Activated CD4-positive, alpha-beta T cell treated with anti-CD3 and anti-CD28 coated beads for 1 hour (primary cell): Measurements from ENCODE around the gene GPC1.
"Not testable (repeated sequence)": the region's sequence is repeated elsewhere in the genome, so short reads cannot be mapped to it uniquely, and the experiment has no call there.

Experiments
- DNase-seq: peaks from one replicate; pipeline ENCODE4 v3.0.0-alpha.2; 2020

Gene GPC1, protein sequence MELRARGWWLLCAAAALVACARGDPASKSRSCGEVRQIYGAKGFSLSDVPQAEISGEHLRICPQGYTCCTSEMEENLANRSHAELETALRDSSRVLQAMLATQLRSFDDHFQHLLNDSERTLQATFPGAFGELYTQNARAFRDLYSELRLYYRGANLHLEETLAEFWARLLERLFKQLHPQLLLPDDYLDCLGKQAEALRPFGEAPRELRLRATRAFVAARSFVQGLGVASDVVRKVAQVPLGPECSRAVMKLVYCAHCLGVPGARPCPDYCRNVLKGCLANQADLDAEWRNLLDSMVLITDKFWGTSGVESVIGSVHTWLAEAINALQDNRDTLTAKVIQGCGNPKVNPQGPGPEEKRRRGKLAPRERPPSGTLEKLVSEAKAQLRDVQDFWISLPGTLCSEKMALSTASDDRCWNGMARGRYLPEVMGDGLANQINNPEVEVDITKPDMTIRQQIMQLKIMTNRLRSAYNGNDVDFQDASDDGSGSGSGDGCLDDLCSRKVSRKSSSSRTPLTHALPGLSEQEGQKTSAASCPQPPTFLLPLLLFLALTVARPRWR

DNA sequence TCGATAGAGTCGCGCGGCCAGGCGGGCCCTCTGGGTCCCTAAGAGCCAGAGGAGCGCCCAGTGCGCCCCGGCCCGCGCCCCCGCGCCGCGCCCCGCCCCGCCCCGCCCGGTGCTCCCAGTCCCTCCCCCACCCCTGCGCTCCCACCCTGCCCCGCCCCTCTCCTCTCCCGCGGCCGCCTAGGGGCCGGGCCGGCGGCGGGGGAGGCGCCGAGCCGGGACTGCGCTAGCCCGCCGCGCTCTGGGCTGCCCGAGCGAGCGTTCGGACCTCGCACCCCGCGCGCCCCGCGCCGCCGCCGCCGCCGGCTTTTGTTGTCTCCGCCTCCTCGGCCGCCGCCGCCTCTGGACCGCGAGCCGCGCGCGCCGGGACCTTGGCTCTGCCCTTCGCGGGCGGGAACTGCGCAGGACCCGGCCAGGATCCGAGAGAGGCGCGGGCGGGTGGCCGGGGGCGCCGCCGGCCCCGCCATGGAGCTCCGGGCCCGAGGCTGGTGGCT lies at the start of gene GPC1:
Gene GPC1, plus strand, starts transcription at position 207 of the 491 bp plus-strand sequence. Its CDS starts 256 bp downstream, at position 463.
- DNase-seq = no peak

DNA sequence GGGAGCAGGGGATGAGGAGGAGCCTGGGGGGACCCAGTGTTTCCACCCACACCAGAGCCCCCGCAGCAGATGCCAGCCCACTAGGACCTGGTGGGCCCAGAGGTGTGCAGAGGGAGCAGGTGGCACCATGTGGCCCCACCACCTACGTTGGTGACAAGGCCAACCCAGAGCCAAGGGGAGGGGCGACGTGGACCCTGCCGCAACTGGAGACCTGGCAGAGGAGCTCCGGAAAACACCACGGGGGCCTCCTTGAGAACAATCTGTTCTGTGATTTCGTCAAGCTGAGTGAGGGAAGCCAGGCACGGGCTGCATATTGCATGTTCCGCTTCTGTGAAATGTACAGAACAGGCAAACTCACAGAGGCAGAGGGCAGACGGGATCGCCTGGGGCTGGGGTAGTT lies 49.1 kb upstream of the GPC1 start:
- DNase-seq = no peak

DNA sequence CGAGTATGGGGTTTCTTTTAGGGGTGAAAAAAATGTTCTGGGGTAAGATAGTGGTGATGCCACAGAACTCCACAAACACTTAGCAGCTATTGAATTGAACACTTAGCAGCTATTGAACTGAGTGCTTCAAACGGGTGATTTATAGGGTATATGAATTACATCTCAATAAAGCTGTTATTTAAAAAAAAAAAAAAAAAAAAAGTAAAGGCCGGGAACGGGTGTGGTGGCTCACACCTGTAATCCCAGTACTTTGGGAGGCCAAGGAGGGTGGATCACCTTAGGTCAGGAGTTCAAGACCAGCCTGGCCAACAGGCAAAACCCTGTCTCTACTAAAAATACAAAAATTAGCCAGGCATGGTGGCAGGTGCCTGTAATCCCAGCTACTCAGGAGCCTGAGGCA lies 48.7 kb upstream of the GPC1 start:
- DNase-seq = not testable (repeated sequence)

DNA sequence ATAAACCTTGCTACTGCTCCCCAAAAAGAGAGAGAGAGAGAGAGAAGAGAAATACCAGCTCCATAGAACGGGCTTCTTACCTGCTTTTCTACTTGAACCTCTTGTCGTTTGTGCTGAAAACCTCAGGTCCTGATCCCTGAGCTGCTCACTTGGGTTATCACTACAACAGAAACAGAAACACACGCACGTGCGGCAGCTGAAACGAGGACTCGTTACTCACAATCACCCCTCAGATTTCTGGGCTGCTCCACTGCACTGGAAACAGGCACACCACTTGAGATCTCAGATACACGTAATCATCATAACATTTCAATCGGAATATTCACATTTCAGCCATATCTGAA lies 48.2 kb upstream of the GPC1 start:
- no peak for DNase-seq

DNA sequence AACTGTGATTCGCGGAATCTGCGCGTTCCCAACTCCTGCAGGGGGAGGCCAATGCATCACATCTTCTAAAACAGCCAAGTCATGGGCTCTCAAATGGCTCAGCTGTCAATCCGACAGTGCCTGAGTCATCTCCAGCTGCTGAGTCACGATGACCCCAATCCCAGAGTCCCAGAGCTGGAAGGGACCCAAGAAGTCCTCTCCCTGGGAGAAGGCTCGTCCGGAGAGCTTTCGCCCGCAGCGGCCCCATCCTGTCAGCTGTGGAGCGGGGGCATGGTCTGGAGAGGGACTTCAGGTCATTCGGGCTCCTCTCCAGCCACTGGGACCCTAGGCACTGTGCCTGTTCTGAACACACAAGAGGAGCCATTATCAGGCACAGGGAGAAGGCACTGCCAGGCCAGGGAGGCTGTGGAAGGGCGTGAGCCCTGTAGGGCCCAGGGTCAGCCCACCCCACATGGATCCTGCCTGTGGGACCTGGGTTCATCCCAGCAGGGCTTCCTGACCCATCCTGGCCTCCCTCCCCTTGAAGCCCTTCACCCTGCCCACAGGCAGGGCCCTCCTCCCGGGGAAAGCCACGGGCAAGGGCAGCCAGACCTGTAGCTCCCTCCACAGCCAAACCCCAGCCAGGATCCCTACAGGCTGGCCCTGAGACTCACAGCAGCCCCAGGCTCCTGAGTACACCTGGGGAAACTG lies 47.6 kb upstream of the GPC1 start:
- DNase-seq = no peak

DNA sequence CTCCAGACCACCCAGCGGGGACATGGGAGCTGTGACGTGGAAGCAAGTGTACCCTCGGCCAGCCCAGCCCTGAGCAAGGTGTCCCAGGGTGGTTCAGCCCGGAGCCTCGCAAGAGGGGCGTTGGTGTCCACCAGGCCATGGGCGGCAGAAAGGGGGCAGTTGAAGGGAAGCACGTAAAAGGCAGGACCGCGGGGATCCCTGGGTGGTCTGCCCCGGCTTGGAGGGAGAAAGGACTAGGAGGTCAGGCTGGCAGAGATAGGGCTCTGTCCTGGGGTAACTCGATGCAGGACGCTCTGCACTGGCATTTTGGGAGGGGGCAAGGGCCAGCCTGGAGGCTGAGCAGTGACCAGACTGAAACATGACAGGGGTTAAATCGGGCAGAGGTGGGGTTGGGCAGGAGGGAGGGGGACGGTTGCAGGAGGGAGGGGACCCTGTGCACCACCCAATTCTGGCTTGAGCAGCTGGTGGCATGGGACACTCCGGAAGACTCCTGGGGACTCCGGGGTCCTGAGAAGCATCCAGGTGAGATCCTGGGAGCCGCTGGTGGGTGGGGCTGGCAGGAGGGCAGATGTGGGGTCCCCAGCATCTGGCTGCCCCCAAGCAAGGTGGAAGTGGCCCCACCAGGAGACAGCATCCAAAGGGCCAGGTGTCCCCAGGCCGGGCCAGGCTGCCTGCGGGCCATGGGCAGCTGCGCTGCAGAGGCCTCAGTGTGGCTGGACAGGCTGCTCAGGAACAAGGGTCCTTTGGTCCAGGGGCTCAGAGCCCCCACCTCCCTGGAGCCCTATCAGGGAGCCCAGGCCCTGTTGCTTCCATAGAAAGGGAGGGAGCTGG lies 46.8 kb upstream of the GPC1 start:
- DNase-seq = no peak

DNA sequence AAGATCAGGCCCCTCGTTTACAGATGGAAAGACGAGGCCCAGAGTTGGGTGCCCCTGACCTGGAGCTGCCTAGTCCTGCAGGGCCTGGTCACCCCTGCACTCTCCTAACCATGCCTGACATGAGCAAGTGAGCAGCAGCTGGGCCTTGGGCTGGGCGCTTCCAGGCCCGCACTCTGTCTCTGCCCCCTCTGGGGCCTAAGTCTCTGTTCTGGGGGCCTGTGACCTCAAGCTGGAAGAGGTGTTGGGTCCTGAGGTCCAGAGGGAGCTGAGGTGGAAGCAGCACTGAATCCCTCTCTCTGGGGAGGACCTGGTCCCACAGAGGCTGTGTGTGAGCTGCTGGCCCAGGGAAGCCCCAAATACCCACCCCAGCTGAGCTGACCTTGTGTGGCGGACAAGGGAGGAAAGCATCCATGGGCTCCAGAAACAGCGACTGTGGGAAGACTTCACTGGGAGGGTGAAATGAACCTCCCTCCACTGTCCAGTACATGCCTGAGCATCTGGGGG lies 46.1 kb upstream of the GPC1 start:
- no peak for DNase-seq

DNA sequence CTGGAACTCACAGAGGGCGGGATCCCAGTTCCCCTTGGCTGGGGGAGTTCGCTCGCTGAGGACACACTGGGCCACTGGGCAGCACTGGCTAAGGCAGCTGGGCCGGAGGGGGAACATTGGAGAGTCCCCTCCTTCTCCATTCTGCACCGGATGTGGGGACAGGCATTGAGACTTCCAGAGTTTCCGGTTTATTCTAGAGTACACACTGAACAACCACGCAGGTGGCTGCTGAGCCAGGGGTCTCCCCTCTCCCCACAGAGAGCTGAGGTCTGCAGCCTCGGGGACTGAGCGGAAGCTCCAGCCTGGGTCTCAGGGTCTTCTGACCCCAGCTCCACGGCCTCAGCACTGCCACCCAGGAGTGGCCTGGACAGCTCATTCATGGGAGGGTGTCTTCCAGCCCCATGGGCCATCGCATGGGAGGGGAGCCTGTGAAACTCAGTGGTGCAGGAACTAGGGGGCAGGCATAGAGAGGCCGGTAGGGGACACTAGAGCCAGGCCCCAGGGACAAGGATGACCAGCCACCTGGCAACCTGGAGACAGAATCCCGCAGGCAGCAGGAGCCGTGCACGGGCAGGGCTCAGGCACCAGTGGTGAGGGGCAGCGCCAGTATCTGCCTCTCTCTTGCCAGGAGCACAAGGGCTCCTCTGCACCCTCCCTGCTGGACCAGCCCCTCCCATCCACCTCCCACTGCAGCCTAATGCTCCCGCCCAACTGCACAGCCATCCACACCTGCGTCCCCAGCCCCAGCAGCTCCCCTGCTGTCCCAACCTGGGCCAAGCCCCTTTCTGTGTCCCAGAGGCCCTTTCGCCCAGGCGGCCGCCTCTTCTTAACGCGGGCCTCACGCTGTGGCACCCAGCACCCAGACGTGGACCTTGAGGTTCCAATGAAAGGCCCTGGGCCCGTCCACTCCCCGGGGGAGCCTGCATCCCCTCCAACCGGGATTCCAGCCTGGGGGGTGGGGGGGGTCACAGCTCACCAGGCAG lies 45.1 kb upstream of the GPC1 start:
- DNase-seq = no peak

DNA sequence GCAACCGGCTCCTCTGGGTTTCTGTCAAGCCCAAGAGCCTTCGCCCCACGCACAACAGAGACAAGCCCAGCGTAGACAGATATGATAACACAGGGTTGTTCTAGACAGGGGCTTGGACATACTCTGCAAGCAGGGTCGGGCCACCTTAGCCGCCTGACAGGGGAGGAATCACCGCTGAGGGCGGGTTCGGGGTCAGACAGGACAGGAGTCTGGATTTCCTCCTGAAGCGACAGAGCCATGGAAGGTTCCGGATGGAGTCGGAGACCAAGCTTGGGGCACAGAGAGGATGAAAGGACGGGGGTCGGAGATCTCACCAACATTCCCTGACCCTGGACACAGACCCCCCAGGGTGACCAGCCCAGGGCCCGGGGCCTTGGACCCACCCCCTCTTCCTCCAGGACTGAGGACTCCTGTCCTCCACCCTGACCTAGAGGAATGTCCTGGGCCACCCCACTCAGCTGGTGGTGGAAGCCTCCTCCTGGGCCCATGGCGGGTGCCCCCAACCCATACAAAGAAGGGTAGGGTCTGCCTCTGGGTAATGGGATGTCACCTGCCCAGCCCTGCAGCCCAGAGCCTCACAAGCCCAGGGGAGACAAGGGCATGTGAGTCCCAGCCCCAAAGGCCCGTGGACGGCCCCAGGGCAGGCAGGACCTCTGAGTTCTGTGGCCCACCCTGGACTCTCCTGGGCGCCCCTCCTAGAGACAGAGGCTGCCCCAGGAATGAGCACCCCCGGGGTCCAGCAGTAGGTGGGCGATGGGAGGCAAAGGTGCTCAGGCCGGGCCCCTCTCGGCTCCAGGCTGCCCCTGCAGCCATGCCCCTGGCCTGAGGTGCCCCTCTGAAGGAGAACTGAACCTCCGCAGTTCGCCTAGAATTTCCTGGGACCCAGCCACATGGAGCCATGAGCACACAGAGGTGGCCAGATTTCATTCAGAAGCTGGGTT lies 44.1 kb upstream of the GPC1 start:
- DNase-seq = no peak

DNA sequence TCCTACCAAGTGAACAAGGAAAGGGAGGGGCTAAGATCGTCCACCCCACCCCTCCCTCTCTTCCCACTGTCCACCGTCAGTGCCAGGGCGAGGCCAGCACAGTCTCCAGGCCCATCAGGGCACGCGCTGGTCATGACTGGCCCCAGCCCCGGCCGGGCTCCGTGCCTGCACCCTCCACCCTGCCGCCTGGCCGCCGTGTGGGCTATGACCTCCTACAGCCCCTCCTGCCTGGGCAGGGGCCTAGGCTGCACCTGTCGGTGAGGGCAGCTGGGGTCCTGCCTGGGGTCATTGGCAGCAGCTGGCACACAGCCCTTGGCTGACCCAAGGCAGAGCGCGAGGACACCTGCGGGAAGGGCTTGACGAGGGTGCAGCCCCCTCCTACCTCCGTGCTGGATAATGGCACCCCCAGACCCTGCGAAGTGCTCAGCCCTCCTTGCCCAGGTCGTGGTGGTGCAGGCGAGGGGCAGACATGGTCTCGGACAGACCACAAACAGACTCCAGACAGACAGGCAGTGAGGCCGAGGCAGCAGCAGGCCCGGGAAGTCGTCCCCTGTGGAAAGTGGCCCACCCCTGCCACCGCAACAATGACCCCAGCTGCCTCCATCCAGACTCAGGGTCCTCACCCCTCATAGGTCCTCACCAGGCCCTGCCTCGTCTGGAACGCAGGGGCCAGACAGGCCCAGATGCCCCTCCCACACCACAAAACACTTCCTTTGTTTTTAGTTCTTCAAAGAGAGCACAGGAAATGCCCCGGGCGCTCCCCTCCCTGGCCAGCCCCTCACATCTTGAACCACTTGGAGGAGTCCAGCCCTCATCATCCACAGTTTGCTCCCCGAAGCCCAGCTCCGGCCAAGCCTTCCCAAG lies 43.1 kb upstream of the GPC1 start:
- no peak for DNase-seq

DNA sequence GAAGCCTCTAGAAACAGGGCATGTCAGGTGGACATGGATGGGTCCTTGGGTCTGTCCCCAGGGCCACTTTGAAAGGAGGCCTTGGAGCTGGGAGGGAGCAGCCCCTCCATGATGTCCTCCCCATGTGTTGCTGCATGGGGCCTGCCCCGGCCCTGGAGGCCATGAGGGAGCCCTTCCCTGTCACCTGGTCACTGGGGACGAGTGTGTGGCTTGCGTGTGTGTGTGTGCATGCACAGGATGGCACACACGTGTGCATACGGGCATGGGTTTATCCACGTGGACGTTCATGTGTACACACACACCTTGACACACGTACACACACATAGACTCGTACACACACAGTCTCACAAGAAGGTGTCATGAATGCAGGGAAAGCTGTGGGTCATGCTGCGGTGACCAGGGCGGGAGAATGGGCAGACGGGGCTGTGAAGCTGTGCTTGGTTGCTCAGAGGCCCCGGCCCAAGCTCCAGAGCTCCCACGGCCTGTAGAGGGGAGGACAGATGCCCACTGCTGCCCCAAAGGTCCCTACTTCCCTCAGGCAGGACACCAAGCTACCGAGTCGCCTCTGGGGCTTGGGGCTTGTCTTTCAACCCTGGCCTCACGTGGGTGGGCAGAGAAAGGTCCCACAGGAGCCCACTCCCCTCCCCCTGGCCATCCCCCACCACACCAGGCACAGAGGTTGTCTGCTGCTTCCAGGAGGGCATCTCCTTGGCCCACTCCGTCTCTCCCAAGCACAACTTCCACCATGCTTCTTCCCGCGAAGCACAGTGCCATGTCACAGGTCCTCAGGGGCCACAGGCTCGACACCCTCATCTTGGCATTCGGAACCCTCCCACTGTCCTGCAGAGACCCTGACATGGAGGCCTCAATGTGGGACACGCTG lies 42.3 kb upstream of the GPC1 start:
- no peak for DNase-seq

DNA sequence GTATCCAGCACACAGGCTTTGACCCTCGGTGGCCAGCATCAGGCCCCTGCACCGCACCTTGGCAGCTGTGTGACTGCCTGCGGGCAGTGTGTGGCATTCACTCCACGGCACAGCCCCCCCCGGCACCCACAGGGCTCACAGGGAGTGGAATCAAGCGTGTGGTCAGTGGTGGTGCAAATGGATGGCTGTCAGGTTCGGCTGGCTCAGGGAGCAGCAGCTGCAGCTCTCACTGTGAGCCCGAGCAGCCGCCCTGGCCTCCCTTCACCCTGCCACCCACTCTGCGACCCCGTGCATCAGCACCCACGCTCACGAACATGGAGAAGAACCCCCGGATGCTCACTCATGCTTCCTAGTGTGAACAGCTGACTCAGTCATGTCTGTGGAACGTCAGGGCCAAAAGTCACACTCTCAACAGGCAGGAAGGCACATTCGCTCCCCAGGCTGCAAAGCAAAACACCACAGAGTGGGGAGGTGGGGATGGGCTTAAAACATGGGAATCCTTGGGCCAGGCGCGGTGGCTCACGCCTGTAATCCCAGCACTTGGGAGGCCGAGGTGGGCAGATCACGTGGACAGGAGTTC lies 41.5 kb upstream of the GPC1 start:
- DNase-seq = no peak

DNA sequence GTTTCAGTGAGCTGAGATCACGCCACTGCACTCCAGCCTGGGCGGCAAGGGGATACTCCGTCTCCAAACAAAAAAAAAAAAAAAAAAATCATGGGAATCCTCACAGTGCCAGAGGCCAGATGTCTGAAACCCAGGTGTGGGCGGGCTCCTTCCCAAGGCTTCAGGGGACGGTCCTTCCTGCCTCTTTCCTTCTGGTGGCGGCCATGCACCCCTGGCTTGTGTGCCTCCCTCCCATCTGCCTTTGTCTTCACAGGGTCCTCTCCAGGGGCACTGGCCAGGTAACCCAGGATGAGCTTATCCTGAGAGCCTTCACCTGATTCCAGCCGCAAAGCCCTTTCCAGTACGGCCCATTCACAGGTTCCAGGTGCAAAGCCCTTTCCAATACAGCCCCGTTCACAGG lies 40.9 kb upstream of the GPC1 start:
- no peak for DNase-seq

DNA sequence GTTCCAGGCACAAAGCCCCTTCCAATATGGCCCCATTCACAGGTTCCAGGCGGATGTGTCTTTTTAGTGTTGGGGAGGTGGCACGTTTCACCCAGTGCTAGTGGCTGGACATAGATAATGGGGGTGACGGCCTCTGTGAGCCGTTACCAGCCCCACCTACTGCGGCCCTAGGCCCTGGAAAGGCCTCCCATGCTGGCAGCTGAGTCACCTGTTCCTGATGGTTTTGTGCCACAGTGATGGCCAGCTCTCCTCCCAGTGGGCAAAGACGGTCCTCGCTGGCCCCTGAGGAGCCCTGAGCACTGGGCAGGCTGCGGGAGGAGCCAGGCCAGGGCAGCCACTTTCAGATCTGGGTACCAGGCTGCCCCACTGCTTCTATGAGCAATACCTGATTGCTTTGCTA lies 40.0 kb upstream of the GPC1 start:
- no peak for DNase-seq

DNA sequence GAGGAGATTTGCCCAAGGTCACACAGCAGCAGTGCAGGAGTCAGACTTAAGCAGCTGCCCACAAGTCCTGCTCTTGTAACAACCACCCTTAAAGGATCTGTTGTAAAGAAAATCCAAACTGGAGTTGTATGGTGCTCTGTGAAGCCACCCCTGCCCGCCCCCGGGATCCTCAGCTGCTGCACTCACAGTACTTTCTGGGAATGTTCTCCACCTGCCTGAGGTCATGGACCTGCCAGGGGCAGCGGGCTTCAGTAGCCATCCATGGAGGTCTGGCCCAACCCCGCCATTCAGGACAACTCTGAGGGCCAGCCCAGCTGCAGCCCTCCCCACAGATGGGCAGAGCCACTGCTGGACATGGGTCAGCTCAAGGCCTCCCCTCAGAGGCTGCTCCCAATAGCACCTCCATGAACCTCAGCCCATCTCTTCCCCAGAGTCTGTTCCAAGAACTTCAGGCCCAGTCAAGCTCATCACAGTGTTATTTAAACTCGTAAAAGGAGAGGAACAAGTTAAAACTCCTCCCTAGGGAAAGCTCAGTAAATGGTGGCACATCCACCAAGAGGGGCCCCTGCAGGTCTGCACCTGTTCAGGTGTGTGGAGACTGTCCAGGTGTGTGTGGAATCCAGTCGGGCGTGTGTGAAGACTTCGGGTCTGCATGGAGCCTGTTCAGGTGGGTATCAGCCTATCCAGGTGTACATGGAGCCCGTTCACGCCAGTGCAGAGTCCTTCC lies 39.4 kb upstream of the GPC1 start:
- no peak for DNase-seq

DNA sequence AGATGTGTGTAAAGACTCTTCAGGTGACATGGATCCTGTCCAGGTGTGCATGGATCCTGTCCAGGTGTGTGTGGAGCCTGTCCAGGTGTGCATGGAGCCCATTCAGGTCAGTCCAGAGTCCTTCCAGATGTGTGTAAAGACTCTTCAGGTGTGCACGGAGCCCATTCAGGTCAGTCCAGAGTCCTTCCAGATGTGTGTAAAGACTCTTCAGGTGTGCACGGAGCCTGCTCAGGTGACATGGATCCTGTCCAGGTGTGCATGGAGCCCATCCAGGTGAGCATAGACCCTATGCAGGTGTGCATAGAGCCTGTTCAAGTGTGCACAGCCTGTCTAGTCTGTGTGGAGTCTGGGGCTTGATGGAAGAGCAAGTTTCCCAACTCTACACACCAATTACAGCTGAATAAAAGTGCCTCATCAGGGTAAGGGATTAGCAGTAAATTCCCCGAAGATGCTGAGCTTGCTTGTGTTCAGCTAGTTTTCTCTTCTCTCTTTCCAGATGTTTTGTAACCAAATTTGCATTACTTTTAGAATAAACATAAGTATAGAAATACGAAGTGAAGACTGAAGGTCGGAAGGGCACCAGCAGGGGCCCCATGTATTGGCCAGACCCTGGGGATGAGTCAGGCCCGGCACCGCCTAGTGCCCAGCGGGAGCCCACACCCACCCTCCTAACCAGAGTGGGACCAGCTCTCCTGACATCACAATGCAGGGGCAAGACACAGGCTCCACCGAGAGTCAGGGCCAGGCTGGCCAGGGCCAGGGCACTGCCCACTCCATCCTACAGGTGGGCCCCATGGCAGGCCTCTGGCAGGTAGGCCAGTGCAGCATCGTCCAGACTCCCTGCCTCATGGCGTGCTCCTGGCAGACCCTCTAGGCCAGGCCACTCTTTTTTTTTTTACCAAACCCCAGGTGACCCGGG lies 38.6 kb upstream of the GPC1 start:
- DNase-seq = no peak
